Stimulated activated CD8-positive, alpha-beta memory T cell treated with anti-CD3 and anti-CD28 coated beads, Interleukin-4, amount 100 ng/mL, for 4 hours (primary cell): Measurements from ENCODE around the gene RAPGEF1.
A peak's percentile ranks its signal among the peaks of the same experiment; 100 is the strongest.
"Not testable (repeated sequence)": the region's sequence is repeated elsewhere in the genome, so short reads cannot be mapped to it uniquely, and the experiment has no call there.

Experiments
- DNase-seq, 2 donors: peaks; one replicate each; pipeline ENCODE4 v3.0.0-alpha.2; 2020; ENCODE audit warnings: low read depth in 2 of 2, low spot score in 1 of 2

RAPGEF1 gene

GRCh38 chr9:131739959-131740648 lies at the start of gene RAPGEF1:
Gene RAPGEF1, minus strand, starts transcription at chr9:131740076. Its CDS starts 246 bp downstream, at chr9:131739830.
- peak; percentile 59 to 63 for DNase-seq

- no peak for DNase-seq
These were observed 49.0 kb upstream of the RAPGEF1 start for GRCh38 chr9:131788851-131789250.

- DNase-seq, result no peak
These were observed 48.0 kb upstream of the RAPGEF1 start for GRCh38 chr9:131787838-131788237.

- DNase-seq, result no peak
These were observed 45.0 kb upstream of the RAPGEF1 start for GRCh38 chr9:131784748-131785501.

GRCh38 chr9:131781069-131781468 lies 41.2 kb upstream of the RAPGEF1 start:
- no peak for DNase-seq

- DNase-seq, result no peak
These were observed 36.6 kb upstream of the RAPGEF1 start for GRCh38 chr9:131776473-131776872.

- no peak for DNase-seq
These were observed 36.2 kb upstream of the RAPGEF1 start for GRCh38 chr9:131776036-131776435.

- no peak for DNase-seq
These were observed 34.8 kb upstream of the RAPGEF1 start for GRCh38 chr9:131774636-131775035.

- DNase-seq, result no peak
These were observed 34.1 kb upstream of the RAPGEF1 start for GRCh38 chr9:131773911-131774379.

- no peak for DNase-seq
These were observed 33.1 kb upstream of the RAPGEF1 start for GRCh38 chr9:131772940-131773339.

- DNase-seq, result no peak
These were observed 31.8 kb upstream of the RAPGEF1 start for GRCh38 chr9:131771646-131772045.

GRCh38 chr9:131769361-131769760 lies 29.5 kb upstream of the RAPGEF1 start:
- DNase-seq, result no peak

- DNase-seq, result no peak
These were observed 24.7 kb upstream of the RAPGEF1 start for GRCh38 chr9:131764568-131764967.

GRCh38 chr9:131762356-131762932 lies 22.6 kb upstream of the RAPGEF1 start:
- peak; percentile 44 to 52 for DNase-seq

GRCh38 chr9:131759017-131759647 lies 19.3 kb upstream of the RAPGEF1 start:
- DNase-seq, result no peak

GRCh38 chr9:131757549-131757948 lies 17.7 kb upstream of the RAPGEF1 start:
- DNase-seq, result no peak

GRCh38 chr9:131755541-131756198 lies 15.8 kb upstream of the RAPGEF1 start:
- peak; percentile 70 to 77 for DNase-seq

- no peak for DNase-seq
These were observed 15.0 kb upstream of the RAPGEF1 start for GRCh38 chr9:131754846-131755245.

- not testable (repeated sequence) for DNase-seq
These were observed 13.9 kb upstream of the RAPGEF1 start for GRCh38 chr9:131753751-131754150.

GRCh38 chr9:131752231-131752884 lies 12.5 kb upstream of the RAPGEF1 start:
- no peak for DNase-seq
